HG03442 (cell line): ENCODE measurements around the gene AKAP13.

Experiments
- ATAC-seq: cut with Tn5 transposase; IDR thresholded peaks from one replicate; pipeline ENCODE4 v1.9.1; 2021; ENCODE audit warnings: mild to moderate bottlenecking, moderate library complexity; ENCODE audit not compliant: unreplicated experiment

AKAP13 gene

DNA sequence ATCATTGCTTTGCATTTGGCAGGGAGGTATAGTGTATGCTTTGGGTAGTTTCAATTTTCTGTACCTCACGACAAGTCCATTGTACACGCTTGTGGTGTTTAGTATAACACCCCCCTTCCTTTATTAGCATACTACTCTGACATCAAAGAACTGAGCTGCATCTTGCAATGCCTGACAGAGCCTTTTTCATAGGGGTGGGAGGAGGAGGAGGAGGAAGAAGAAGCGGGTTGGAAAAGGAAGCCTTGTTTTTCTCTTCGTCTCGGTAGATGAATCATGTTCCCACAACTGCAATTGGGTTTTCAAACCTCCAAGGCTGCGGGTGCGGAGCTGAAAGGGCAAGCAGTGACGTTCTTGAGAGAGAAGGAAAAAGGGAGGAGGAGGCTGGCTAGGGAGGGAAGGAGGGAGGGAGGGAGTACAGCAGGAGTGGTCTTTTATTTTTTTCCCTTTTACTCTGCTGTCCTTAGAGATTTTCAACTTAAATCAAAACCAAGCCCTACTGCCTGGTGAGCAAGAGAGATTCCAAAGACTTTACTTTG, 238.6 kb downstream of the AKAP13 start:
- ATAC-seq = peak; percentile 79

DNA sequence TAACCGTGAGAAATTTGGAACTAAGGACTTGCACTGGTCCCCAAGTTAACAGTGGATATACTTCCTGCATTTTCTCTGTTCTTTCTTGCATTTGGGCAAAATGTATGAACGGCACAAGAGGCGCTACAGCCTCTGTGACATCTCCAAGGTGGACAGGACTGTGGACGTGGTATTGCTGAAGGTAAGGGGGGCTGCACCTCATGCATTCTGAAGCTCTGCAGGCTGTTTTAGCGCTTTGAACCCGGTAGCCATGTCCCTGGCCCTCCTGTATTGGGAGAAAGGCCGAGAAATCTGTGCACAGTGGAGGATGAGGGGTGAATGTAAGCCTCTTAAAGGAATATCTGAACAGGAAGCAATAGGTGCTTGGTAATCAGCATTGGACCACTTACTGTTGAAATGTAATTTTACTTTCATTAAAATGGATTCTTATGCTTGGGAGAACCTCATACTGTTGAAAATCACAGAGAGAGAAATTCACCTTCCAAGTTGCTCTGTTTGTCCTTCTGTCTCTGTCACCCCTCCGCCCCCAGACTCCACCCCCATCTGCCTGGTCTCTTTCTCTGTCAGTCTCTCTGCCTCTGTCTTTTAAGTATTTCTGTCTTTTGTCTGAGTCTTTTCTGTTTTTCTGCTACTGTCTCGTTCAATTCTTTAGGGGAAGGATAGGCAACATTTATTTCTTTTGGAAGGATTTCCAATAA, 239.7 kb downstream of the AKAP13 start:
- no peak for ATAC-seq

DNA sequence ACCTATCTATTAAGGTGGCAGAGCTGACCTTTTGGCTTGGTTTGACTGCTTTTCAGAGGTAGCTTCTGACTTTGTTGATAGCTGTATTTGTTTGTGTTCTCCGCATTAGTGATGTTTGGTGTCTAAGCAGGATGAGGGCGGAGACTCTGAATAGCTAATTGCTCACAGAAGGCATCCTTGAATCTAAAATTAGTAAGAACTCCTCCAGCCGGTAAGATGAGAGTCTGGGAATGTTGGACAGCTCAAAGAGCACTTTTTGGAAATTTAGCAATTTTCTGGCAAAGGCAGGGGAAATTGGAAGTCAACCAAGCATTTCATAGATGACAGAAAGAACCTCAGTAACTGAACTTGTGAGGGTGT, 240.3 kb downstream of the AKAP13 start:
- no peak for ATAC-seq

DNA sequence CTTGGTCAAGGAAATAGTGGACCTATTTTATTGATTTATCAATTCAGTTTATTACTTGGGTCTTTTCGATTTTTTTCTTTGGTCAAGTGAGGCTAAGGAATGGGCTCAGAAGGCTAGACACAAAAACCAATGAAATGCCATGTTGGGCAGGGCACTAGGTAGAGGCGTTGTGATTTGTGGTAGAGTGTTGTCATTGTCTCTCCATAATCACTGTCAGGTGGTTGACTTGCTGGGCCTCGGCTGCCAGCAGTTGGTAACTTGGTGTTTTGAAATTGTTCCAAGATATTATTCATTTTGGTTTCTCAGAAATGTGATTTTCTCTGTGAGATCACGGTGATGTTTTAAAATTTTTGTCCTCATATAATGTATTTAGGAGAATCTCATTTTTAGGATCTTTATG, 240.7 kb downstream of the AKAP13 start:
- no peak for ATAC-seq

DNA sequence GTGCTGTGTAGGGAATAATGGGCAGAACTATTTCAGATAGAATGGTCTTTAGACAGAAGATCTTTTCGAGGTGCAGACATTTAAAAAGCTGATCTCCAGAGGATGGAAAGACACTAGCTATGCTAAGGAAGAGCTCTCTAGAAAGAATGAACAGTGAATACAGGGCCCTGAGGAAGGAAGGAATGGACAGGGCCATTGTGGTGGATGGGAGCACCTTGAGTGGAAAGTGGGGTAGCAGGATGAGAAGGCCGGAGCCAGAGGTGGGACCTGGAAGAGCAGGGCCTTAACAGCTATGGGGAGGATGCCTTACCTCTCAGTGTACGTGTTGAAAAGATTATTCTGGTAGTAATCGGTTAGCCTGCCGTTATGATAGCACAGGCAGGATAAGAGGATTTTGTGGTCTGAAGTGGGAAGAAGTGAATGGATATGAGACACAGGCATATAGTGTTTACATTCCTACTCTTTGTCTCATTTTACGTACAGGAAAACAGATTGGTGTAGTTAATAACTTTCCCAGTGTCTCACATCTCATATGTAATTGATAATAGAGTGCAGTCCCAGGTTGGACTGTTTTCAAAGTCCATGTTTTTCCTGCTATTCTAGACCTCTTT, 241.9 kb downstream of the AKAP13 start:
- no peak for ATAC-seq

DNA sequence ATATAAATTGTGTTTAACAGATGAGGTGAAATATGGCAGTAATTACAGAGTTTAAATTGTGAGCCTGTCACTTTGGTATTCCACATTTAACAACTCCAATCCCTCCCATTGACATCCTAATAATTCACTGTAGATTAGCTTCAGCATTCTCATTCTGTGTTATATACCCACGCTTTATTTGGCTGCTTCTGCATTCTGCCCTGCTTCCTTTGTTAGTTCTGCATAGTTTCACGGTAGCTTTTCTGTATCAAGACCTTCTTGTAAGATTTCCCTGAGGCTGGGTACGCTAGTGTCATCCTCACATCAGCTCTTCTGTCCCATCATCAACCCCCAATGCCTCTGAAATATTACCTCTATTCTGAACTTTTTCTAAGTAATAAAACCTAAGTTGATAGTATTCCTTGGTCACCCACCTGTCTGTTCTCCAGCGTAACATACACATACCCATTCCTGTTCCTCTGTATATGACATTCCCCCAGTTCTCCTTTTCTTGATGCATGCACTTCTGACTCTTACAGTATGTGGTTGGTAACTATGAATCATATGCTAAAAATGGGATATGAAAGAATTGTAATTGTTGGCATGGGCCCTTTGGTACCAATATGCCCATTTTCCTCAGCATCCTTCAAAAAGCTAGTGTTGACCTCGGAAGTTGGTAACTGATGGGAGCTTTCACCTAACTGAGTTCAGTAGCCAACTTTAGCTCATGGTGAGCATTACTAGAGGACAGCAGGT, 243.1 kb downstream of the AKAP13 start:
- ATAC-seq = no peak

DNA sequence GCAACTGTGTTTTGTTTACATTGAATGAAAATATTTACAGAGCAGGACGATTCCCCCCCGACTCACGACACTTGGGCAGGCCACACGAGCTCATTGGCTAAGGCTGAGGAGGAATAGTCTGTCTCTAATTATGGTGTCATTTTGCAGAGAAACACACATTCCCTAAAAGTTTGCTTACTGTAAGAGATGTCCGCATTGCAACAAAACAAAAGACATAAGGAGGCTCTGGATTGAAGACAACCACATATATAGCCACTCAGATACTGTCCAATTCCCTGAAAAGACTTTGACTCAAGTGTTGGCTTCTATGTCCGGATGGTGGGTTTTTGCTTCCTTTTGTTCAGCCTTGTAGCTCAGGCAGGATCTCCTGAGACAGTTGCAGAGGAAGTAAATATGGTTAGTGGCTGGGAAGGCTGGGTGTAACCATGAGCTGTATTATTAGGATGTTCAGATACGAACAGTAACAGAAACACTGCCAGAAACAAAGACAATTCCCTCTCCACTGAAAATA, 243.9 kb downstream of the AKAP13 start:
- no peak for ATAC-seq

DNA sequence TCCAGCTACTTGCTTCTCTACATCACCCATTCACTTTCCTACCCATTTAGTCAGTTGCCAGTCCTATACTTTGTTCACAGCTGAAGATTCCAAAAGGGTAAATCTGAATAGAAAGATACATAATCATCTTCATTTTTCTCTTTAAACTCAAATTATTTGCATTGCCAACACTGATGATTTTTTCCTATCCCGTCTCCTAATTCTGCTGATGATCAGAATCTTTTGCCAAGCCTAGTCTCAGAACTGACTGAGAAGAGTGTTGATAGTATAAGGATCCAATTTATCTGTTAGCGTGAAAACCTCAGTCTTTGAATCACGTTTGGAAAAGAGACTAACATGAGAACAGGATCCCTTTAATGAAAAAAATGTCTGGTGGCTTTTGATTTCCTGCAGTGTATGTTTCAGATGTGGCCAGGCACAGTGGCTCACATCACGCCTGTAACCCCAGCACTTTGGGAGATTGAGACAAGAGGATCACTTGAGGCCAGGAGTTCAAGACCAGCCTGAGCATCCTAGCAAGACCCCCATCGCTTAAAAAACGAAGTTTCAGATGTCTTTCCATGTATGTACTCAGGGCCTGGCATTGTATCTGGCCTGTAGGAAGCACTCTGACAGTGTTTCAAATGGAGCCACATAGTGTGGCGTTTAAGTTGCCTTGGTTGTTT, 244.9 kb downstream of the AKAP13 start:
- peak; percentile 12 for ATAC-seq

DNA sequence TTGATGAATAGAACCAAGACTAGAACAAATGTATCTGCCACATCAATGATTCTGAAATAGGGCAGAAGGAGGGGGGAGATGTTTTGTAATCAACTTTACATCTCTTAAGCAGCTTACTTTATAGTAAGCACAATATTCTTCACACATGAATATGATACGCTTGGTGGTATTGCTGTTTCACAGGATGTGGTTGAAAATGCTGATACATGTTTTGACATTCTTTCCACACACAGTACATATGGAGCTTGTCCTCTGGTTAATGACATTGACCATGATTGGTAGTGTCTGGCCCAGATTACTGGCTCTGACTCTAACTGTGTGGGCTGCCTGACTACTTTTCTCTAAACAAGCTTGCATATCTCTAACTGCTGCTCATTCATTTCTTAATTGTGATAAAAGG, 245.5 kb downstream of the AKAP13 start:
- peak; percentile 84 for ATAC-seq

DNA sequence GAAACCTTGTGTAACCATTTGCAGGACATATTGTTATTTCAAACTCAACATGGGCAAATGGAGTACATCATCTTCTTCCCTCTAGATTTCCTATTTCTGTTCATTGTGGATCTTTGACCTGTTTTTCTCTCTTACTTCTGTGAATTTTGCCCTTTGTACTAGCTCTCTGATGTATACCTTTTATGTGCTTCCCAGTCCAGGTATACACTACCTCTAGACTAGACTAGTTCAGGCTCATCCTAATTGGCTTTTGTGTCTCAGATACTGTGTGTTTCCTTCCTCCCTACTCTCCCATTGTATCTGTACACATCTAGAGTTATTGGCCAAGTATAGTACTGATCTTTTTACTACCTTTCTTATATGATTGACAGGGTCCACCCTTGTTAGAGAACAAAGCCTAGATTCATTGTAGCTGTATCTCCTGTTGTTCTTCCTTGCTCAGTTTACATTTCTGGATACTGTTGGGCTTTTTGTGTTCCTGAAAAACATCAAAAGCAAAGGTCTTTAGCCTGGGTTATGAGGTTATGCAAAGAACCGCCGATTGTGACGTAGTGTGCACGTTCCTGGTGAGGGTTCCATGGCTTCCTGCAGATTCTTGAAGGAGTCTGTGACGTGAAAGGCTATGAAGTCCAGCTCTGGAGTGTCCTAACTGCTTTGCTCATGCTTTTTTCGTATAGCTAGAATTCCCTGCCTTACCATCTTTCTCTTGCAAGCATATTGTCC, 247.0 kb downstream of the AKAP13 start:
- no peak for ATAC-seq

DNA sequence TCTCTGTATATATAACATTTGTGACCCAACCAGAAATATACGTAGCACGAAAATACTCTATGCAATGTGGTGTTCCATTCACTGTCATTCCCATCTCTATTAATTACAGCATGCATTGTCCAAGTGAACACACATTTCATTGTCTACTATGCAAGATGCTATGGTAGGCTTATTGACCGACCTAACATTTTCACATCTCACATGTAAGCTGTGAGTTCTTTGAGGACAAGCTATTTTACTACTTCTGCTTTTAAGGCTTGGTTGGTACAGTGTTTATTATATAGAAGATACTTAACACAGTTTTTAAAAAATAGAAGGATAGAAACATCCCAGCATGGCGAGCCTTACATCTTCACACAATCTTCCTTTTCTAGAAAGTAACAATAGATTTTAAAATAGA, 249.9 kb downstream of the AKAP13 start:
- no peak for ATAC-seq

DNA sequence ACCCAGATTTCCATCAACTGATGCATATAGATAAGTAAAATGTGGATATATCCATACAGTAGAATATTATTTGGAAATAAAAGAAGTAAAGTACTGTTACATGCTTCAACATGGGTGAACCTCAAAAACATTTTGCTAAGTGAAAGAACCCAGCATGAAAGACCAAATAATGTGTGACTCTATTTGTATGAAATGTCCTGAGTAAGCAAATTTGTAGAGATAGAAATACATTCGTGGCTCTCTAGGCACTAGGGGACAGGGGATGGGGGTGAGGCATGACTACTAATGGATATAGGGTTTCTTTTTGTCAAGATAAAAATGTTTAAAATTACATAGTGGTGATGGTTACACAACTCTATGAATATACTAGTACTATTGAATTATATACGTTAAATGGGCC, 250.6 kb downstream of the AKAP13 start:
- ATAC-seq = no peak

DNA sequence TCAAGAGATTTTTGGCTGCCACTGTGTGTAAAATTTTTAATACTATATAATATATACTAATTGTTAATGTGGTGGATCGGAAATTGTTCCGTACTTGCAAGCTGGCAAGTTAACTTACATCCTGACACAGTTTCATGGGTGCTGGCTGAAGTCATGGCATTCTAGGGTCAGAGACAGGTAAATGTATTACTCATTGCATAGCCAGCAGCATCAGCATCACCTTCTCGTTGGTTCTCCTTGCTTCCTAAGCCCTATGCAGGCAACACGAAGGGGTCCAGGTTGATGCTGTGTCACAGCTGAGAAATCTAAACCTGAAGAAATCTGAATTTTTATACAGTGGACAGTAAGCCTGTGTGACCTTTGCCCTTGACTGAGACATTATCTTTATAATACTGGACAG, 251.6 kb downstream of the AKAP13 start:
- ATAC-seq = no peak

DNA sequence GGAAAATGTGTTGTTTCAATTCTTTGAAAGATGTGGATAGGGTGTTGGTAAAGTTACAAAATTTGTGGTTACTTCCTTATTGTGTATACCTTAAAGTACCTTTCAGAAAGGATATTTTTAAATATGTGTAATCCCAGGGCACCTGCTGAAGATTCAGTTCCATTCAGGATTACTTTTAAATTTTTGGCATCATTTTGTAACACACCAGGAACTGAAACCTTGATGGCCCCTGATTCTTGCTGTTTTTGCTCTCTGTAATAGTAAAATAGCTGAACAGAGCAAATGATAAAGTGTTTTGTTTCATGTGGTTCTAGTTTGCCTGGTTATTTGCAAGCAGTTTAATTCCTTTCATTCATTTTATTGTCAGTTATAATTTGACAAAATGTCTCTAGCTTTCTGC, 253.5 kb downstream of the AKAP13 start:
- ATAC-seq = no peak

DNA sequence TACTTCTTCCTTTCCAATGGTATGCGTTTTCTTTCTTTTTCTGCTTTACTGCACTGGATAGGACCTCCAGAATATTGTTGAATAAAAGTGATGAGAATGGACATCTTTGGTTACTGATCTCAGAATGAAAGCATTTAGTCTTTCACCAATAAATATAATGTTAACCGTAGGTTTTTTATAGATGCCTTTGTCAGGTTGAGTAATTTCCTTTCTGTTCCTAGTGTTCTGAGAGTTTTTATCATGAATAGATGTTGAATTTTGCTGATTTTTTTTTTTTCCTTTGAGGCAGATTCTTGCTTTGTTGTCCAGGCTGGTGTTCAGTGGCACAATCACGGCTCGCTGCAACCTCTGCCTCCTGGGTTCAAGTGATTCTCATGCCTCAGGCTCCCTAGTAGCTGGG, 255.9 kb downstream of the AKAP13 start:
- no peak for ATAC-seq

DNA sequence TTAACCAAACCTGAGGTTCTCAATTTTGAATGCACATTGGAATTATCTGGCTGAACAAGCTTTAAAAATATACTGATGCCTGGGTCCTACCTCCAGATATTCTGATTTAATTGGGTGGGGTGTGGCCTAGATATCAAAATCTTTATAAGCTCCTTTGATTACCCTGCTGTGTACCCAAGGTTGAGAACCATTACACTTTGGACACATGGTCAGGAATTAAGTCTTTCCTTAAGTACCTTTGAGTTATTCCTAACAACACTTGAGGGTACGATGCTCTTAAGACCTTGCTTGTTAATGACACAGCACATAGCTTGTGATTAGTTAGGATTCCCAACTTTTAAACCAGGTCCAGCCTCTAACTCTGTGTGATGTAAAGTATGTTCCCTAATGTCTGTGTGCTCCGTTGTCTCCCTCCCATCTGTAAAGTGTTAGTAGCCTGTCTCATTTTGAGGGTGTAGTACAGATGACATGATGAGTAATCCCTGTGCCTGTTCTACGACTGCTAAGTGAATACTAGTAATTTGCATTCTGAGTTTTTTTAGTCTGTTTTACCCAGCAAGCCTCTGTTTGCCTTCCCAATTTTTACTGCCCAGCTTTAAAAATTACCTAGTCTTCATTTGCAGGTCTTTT, 259.5 kb downstream of the AKAP13 start:
- ATAC-seq = peak; percentile 91

DNA sequence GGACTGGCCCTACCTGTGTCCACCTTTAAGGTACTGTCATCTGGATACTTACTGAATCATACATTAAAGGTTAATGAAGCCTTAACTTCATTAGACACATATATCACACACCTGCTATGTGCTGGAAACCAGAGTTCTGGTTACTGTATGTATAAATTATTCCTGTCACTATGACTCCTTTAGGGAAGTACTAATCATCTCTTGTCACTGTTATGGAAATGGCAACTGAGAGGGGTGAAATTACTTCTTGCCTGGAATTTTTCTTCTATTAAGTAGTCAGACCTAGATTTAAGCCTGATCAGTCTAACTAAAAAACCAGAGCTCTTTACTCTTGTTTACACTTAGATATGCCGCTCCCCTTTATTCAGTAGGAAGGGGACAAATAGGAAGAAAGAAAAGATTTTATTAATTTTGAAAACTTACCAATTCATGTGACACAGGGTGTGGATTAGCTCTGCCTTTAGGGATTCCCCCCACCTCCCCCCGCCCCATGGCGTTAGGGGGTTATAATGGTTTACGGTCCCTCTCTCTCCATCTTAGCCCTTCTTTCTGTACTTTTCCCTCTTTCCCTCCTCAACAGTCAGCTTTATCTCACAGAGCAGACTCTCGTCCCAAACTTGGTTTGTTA, 261.8 kb downstream of the AKAP13 start:
- no peak for ATAC-seq

DNA sequence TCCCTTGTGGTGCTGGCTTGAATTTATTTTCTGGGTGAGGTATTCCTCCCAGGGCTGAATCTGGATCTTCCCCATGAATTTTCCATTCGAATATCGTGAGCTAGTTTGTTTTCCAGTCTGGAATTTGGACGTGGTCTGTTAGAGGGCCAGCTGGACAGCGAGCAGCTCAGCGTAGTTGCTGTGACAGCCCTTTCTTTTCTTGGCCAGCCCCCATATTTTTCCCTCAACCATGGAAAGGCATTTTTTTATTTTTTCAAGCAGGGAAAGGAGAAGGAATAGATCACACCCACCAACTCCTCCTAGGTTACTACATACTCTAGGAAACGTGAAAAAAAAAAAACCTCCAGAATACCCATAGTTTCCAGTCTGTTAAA, 262.3 kb downstream of the AKAP13 start:
- no peak for ATAC-seq

DNA sequence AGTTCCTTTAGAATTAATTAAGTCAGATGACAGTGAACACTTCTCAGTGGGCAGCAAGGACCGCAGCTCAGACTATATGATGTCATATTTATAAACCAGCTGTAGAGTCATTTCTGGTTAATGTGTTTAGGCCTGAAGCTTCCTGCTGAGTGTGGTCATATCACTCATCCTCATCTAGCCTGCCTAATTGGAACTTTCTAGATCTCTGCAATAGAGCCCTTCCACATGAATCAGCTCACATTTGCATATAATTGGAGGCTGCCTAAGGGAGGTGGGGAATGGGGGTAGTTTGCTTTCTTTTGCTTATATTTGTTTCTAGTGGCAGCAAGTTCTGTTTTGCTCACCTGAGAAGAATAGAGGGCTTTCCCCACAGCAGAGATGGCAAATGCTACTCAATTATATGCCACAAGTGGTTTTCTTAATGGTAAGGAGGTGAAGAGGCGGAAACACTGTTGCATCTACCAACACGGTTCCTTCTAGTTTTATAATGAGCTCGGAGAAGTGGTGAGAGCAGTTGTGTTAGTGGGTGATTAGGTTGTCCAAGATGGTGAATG, 266.2 kb downstream of the AKAP13 start:
- ATAC-seq = no peak
